IMR-90 (cell line): Measurements from ENCODE around the gene WIPF2.

Experiments
- CEBPB ChIP-seq: IDR thresholded peaks from 2 replicates; pipeline ENCODE4 v1.6.1; 2012; ENCODE audit warnings: low read depth, low read length, improper control_type of control experiment
- CHD1 ChIP-seq: IDR thresholded peaks from 2 replicates; pipeline ENCODE4 v1.6.1; 2012; ENCODE audit warnings: low read depth, low read length, improper control_type of control experiment
- FOS ChIP-seq: fragments of 150-350 bp; IDR thresholded peaks from 2 replicates; pipeline ENCODE4 v1.6.1; 2016; ENCODE audit warnings: low read depth, low read length
- MAZ ChIP-seq: IDR thresholded peaks from 2 replicates; pipeline ENCODE4 v1.6.1; 2012; ENCODE audit warnings: low read depth, mild to moderate bottlenecking, low read length, improper control_type of control experiment, moderate library complexity, borderline replicate concordance
- MXI1 ChIP-seq: IDR thresholded peaks from 2 replicates; pipeline ENCODE4 v1.6.1; 2012; ENCODE audit warnings: low read depth, mild to moderate bottlenecking, low read length, moderate library complexity, borderline replicate concordance
- POLR2A ChIP-seq: IDR thresholded peaks from 2 replicates; pipeline ENCODE4 v1.6.1; 2012; ENCODE audit warnings: mild to moderate bottlenecking, low read depth, low read length
- RAD21 ChIP-seq: IDR thresholded peaks from 2 replicates; pipeline ENCODE4 v1.6.1; 2012; ENCODE audit warnings: low read length, improper control_type of control experiment
- RCOR1 ChIP-seq: IDR thresholded peaks from 2 replicates; pipeline ENCODE4 v1.6.1; 2012; ENCODE audit warnings: mild to moderate bottlenecking, low read length, improper control_type of control experiment; ENCODE audit not compliant: insufficient replicate concordance
- RFX5 ChIP-seq: IDR thresholded peaks from 2 replicates; pipeline ENCODE4 v1.8.0; 2012; ENCODE audit warnings: low read depth, mild to moderate bottlenecking, low read length, moderate library complexity
- SMC3 ChIP-seq: fragments of 150-350 bp; IDR thresholded peaks from 2 replicates; pipeline ENCODE4 v1.6.1; 2016; ENCODE audit warnings: low read depth, mild to moderate bottlenecking, antibody characterized with exemption, low read length, moderate library complexity
- TF ChIP-seq, protein P1 (sequence below): conservative IDR thresholded peaks from 2 replicates; pipeline ENCODE4 v1.5.1; 2012; ENCODE audit warnings: mild to moderate bottlenecking, low read depth, low read length, improper control_type of control experiment
- TF ChIP-seq, protein P2 (sequence below): fragments of 150-350 bp; IDR thresholded peaks from 2 replicates; pipeline ENCODE4 v1.6.1; 2017; ENCODE audit warnings: mild to moderate bottlenecking, antibody characterized with exemption, low read length, low read depth

DNA sequence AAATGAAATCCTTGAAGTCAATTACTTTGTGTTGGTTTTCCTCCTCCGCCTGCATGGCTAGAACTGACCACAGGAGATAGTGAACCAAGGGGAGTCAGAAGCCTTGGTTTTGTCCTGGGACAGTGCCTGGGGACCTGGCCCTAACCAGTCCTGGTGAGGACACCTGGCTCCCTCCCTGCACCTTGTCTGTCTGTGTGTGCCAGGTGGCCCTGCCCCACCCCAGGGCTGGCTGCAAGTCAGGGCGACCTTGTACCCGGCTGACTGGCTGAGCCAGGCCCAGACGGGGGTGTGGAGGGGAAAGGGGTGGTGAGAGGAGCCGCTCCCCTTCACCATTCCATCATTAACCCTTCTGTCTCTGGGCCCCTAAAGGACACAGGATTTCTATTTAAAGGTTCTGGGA is 38.4 kb upstream of the WIPF2 start:
- TF ChIP-seq POLR2A (no peak), RAD21 (no peak), SMC3 (no peak), CHD1 (no peak), MAZ (no peak), MXI1 (no peak), RCOR1 (no peak), CEBPB (no peak), FOS (no peak), RFX5 (no peak)
- TF ChIP-seq, protein P1, sequence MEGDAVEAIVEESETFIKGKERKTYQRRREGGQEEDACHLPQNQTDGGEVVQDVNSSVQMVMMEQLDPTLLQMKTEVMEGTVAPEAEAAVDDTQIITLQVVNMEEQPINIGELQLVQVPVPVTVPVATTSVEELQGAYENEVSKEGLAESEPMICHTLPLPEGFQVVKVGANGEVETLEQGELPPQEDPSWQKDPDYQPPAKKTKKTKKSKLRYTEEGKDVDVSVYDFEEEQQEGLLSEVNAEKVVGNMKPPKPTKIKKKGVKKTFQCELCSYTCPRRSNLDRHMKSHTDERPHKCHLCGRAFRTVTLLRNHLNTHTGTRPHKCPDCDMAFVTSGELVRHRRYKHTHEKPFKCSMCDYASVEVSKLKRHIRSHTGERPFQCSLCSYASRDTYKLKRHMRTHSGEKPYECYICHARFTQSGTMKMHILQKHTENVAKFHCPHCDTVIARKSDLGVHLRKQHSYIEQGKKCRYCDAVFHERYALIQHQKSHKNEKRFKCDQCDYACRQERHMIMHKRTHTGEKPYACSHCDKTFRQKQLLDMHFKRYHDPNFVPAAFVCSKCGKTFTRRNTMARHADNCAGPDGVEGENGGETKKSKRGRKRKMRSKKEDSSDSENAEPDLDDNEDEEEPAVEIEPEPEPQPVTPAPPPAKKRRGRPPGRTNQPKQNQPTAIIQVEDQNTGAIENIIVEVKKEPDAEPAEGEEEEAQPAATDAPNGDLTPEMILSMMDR: no peak
- TF ChIP-seq, protein P2, sequence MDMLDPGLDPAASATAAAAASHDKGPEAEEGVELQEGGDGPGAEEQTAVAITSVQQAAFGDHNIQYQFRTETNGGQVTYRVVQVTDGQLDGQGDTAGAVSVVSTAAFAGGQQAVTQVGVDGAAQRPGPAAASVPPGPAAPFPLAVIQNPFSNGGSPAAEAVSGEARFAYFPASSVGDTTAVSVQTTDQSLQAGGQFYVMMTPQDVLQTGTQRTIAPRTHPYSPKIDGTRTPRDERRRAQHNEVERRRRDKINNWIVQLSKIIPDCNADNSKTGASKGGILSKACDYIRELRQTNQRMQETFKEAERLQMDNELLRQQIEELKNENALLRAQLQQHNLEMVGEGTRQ: no peak
